RWPE2 (cell line): ENCODE data around the gene BRI3.

Experiments used
- ATAC-seq: fragments of 200-7000 bp; cut with Tn5 transposase; 3 replicates; pipeline ENCODE4 v1.9.1; 2021; ENCODE audit warnings: low read depth
- DNase-seq: peaks from one replicate; pipeline ENCODE4 v3.0.0-alpha.2; 2020; ENCODE audit warnings: low spot score
- H3K27ac ChIP-seq: fragments of 450-650 bp; 2 replicates; pipeline ENCODE4 v1.5.1; 2017; ENCODE audit warnings: mild to moderate bottlenecking; ENCODE audit not compliant: poor library complexity, severe bottlenecking
- H3K27me3 ChIP-seq: fragments of 250-450 bp; sonication (Bioruptor Pico); 2 replicates; pipeline ENCODE4 v1.5.1; 2021; ENCODE audit warnings: mild to moderate bottlenecking, moderate library complexity; ENCODE audit not compliant: insufficient read depth, poor library complexity, severe bottlenecking
- H3K36me3 ChIP-seq: fragments of 250-450 bp; sonication (Bioruptor Pico); 2 replicates; pipeline ENCODE4 v1.5.1; 2020; ENCODE audit warnings: low read depth, mild to moderate bottlenecking, moderate library complexity
- H3K4me1 ChIP-seq: fragments of 250-450 bp; sonication (Bioruptor Pico); 2 replicates; pipeline ENCODE4 v1.5.1; 2021; ENCODE audit warnings: mild to moderate bottlenecking, moderate library complexity; ENCODE audit not compliant: insufficient read depth, poor library complexity, severe bottlenecking
- H3K4me3 ChIP-seq: fragments of 250-450 bp; sonication (Bioruptor Pico); 2 replicates; pipeline ENCODE4 v1.5.1; 2021; ENCODE audit warnings: mild to moderate bottlenecking, moderate library complexity; ENCODE audit not compliant: severe bottlenecking
- H3K9me3 ChIP-seq: fragments of 250-450 bp; sonication (Bioruptor Pico); 2 replicates; pipeline ENCODE4 v1.5.1; 2021; ENCODE audit warnings: mild to moderate bottlenecking, moderate library complexity; ENCODE audit not compliant: severe bottlenecking
- CTCF ChIP-seq: fragments of 450-650 bp; IDR thresholded peaks from one replicate; pipeline ENCODE4 v1.5.1; 2017; ENCODE audit warnings: mild to moderate bottlenecking, moderate library complexity; ENCODE audit not compliant: poor library complexity, severe bottlenecking

BRI3 gene

GRCh38 chr7:98285157-98286092 is 3.9 kb downstream of the BRI3 start:
- H3K4me1 ChIP-seq, result peaks cover 41% of the 10 kb centered on the region
- no peak for TF ChIP-seq CTCF

GRCh38 chr7:98286093-98286539 is 4.6 kb downstream of the BRI3 start:
- ATAC-seq (peak; percentile 10), DNase-seq (no peak)
- Histone ChIP-seq H3K4me1 (peaks cover 41% of the 10 kb centered on the region), H3K27me3 (no peaks in the 10 kb centered on the region), H3K27ac (peak overlapping the region; percentile 91), H3K9me3 (no peaks in the 10 kb centered on the region), H3K4me3 (no peak overlapping the region), H3K36me3 (peaks cover 43% of the 10 kb centered on the region)
- no peak for TF ChIP-seq CTCF

More at GRCh38 chr7:98285157-98286092, 3.9 kb downstream of the BRI3 start:
- Histone ChIP-seq H3K27ac (peak overlapping the region; percentile 91), H3K9me3 (no peaks in the 10 kb centered on the region), H3K36me3 (peaks cover 36% of the 10 kb centered on the region), H3K4me3 (no peak overlapping the region), H3K27me3 (no peaks in the 10 kb centered on the region)
- ATAC-seq (no peak), DNase-seq (no peak)

- Histone ChIP-seq H3K36me3 (peaks cover 50% of the 10 kb centered on the region), H3K9me3 (no peaks in the 10 kb centered on the region), H3K27me3 (no peaks in the 10 kb centered on the region), H3K4me1 (peaks cover 41% of the 10 kb centered on the region), H3K4me3 (no peak overlapping the region), H3K27ac (peak overlapping the region; percentile 91)
- ATAC-seq, result peak; percentile 1; the same call in 2 of the 3 replicates
- DNase-seq, result no peak
- no peak for TF ChIP-seq CTCF
These were observed 5.4 kb downstream of the BRI3 start for GRCh38 chr7:98286701-98287485.

GRCh38 chr7:98287486-98287959 is 6.0 kb downstream of the BRI3 start:
- Histone ChIP-seq H3K27ac (peak overlapping the region; percentile 91), H3K27me3 (no peaks in the 10 kb centered on the region), H3K4me3 (no peak overlapping the region), H3K4me1 (peaks cover 41% of the 10 kb centered on the region), H3K36me3 (peaks cover 54% of the 10 kb centered on the region), H3K9me3 (no peaks in the 10 kb centered on the region)
- DNase-seq (peak; percentile 95), ATAC-seq (peak; percentile 74)
- TF ChIP-seq CTCF, result peak; percentile 18
